GM19193 (cell line): Measurements from ENCODE around the gene TTLL9.

Experiments
- POLR2A ChIP-seq: IDR thresholded peaks from 4 replicates; pipeline ENCODE4 v1.6.1; 2011; ENCODE audit not compliant: insufficient read depth, insufficient read length; ENCODE audit errors: extremely low read depth

Gene TTLL9

DNA sequence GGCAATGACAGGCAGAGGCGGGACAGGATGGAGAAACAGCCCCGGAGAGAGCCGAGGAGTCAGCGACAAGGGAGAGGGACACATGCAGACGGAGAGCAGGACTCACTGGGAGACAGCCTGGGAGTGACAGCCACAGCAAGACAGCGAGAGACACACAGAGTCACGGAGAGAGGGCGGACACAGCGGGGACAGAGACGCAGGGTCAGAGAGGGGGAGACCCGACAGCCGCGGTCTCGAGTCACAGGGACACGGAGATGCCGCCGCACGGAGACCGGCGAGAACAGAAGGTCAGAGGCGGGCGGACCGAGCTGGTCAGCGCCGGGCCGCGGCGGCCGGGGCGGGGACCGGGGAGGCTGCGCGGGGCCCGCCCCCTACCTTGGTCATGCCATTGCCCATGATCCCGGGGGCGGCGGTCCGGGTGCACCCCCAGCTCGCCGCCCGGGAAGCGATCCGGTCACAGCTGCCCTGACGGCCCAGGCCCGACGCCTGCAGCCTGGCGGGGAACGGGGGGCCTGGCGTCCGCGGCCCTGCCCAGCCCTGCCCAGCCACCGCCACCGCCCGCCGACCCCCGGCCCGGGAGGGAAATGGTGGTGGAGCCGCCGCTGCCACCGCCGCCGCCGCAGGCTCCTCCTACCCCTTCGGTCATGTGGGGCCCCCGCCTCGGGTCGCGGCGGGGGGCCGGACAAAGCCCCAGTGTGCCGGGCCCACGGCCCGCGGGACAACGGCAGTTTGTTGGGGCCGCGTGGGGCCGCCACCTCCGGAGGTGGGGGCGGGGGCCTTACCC lies at the start of gene TTLL9, which contains the start of gene DUSP15:
TTLL9 (plus strand) TSS at position 693 of the 784 bp plus-strand sequence. CDS start 493 bp downstream, outside the sequence.
DUSP15 (minus strand) TSS at position 586 of the 784 bp plus-strand sequence; CDS start at position 396, 190 bp downstream.
- peak; percentile 3 for TF ChIP-seq POLR2A

DNA sequence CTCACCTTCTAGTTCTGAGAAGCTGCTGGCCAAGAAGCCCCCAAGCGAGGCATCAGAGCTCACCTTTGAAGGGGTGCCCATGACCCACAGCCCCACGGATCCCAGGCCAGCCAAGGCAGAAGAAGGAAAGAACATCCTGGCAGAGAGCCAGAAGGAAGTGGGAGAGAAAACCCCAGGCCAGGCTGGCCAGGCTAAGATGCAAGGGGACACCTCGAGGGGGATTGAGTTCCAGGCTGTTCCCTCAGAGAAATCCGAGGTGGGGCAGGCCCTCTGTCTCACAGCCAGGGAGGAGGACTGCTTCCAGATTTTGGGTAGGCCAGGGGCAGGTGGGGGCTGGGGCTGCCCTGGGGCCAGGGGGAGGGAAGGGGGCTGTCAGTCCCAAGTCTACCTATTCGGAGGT lies 49.0 kb upstream of the TTLL9 start:
- TF ChIP-seq POLR2A: no peak

DNA sequence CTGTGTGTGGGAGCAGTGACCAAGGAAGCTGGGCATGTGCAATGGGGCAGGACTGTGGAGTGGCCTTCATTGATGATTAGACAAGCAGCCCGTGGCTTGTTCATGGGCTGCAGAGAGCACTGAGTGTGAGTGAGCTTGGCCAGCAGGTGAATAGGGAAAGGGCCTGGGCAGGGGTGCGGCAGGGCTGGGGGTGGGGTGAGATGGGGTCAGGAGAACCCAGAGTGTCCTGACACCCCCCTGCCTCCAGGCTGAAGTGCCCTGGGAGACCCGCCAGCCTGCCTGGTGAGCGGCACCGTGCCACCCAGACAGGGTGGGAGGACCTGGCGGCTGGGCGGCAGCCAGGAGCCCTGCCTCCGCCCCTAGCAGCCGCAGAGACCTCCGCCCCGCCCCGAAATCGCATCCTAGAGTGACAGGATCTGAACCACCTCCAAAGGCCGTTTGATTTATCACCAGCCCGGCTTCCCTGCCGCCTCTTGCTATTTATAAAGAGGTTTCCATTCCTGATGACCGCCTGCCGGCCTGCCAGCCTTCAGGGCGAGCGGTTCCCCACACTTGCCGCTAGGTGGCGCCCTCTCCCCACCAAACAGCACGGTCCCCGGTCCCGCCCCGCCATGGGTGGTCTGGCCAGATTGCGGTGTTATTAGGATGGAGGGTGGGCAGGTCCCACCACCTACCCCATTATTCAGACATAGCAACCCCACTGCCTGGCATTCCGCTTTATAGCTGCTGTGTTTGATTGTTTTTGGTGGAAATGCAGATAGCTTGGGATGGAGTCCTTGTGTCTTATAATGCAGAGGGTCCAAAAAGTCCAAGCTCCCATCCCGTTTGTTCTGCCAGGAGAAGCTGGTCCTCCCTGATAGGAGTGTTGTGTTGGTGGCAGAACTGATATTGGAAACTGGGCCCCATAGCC lies 47.8 kb upstream of the TTLL9 start:
- TF ChIP-seq POLR2A: no peak

GRCh38 chr20:31823360-31824124 lies 46.9 kb upstream of the TTLL9 start:
- no peak for TF ChIP-seq POLR2A

DNA sequence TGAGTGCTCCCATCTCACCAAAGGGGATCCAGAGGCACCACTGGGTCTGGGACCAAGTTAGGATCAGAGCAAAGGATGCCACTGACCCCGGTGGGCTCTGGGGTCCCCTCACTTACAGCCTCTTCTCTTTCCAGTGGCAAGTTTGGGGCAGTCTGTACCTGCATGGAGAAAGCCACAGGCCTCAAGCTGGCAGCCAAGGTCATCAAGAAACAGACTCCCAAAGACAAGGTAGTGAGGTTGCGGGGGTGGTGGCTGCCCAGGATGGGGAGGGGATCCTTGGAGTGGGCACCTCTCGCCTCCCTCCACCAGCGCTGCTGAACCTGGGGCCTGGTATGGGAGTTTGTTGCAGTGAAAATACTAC lies 46.3 kb upstream of the TTLL9 start:
- TF ChIP-seq POLR2A: no peak

- TF ChIP-seq POLR2A: no peak
These were observed 45.7 kb upstream of the TTLL9 start for GRCh38 chr20:31824554-31825313.

DNA sequence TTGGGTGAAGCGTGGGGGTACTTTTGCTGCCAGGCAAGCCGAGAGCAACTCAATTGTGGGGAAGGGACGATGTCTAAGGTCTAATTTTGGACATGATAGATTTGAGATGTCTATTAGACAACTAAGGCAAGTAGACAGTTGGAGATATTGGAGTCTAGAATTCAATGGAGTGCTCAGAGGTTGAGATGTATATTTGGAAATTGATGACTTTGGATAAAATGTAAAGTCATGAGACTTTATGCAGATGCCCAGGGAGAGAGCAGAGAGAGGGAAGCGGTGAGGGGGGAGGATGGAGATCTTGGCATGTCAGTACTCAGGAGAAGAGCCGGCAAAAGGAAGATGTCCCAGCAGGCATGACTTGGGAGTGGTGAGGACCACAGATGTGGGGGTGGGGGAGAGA lies 44.4 kb upstream of the TTLL9 start:
- TF ChIP-seq POLR2A: no peak

DNA sequence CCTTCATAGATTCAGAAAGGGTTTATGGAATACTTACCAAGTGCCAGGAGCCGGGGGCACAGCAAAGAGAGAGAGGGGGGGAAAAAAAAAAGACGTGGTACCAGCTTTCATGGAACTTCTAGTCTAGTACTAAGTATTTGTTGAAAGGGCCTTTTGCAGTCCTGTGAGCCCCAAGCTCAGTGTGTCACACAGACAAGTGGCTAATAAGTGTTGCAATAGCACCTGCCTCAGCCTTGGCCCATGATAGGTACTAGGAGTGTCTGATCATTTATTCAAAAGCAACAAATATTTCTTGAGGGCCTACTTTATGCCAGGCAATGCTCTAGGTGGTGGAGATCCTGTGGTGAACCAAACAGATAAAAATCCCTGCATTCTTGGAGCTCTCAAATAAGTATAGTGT lies 43.4 kb upstream of the TTLL9 start:
- no peak for TF ChIP-seq POLR2A

DNA sequence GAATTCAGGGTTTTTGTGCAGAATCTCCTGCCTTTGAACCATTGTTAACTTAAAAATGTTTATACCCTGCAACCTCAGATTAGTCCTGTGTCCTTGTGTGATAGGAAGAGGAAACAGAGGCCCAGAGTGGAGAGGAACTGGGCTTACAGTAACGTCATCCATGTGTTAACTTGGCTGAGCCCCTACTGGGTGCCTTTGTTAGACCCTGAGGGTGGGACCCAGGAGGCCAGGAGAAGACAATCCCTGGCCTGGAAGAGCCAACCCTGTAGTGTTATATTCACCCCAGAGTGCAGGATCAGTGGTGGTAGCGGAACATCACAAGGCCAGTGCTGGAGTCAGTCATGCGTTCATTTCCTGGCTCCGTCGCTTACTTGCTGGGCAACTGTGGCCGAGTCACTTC lies 40.7 kb upstream of the TTLL9 start:
- TF ChIP-seq POLR2A: no peak

- TF ChIP-seq POLR2A: no peak
These were observed 39.9 kb upstream of the TTLL9 start for GRCh38 chr20:31830406-31830981.

- no peak for TF ChIP-seq POLR2A
These were observed 39.2 kb upstream of the TTLL9 start for GRCh38 chr20:31831211-31831610.

GRCh38 chr20:31831771-31832306 lies 38.6 kb upstream of the TTLL9 start:
- TF ChIP-seq POLR2A: no peak

DNA sequence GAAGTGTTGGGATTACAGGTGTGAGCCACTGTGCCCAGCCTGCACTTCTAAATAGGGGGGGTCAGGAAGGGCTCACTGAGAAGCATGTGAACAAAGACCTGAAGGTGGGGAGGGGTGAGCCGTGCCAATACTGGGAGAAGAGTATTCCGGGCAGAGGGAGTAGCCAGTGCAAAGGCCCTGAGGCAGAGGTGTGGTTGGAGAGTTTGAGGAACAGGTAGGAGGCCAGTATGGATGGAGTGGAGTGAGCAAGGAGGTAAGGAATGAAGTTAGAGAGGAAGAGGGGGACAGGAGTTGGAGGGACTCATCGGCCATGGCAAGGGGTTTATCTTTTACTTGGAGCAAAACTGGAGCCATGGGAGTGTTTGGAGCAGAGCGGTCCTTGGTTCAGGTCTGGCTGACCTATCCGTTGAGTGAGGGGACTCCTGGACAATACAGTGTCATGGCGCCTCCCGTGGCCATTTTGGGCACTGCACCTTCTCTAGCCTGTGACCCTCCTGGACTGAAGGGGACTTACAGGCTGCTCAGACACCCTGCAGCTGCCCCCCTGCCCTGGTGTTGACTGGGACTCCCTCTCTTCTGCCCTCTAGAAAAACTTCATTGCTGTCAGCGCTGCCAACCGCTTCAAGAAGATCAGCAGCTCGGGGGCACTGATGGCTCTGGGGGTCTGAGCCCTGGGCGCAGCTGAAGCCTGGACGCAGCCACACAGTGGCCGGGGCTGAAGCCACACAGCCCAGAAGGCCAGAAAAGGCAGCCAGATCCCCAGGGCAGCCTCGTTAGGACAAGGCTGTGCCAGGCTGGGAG lies 37.1 kb upstream of the TTLL9 start:
- TF ChIP-seq POLR2A: no peak
